ENCODE data around the gene COX11. TPM values are rescaled to one million over a fixed set of nuclear protein-coding genes. Genes with fewer than 3 reads are reported as not detected.

COX11 gene
- total RNA-seq, 2 donors from 2014 or later: 29.1 to 31.8 TPM

DNA sequence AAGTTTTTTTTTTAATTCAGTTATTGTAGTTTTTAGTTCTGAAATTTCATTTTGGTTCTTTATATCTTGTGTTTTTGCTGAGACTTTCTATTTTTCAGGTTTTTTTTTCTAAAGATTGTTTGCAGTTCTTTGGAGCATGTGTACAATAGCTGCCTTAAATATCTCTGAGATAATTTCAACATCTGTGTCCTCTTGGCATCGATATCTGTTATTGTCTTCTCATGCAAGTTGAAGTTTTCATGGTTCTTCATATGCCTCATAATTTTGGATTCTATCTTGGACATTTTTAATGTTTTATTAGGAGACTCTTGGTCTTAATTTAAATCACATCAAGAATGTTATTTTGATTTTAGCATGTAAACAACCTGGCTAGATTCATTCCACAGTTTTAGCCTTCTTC lies 22.8 kb downstream of the COX11 start:
- no peaks in the 10 kb centered on the region for H3K36me3 Mint-ChIP-seq
- peaks cover 12 to 24% of the 10 kb centered on the region in 2 donors for H3K4me1 Mint-ChIP-seq (ENCODE audit: low read depth in 2 of 2)
- DNase-seq (ENCODE audit: low spot score) (no peak), ATAC-seq (no peak)
- H3K27me3 Mint-ChIP-seq: peaks cover 17 to 23% of the 10 kb centered on the region in 2 donors
- no peaks in the 10 kb centered on the region for H3K9me3 Mint-ChIP-seq
- no peak overlapping the region for H3K4me3 Mint-ChIP-seq
- H3K27ac Mint-ChIP-seq: no peak overlapping the region

DNA sequence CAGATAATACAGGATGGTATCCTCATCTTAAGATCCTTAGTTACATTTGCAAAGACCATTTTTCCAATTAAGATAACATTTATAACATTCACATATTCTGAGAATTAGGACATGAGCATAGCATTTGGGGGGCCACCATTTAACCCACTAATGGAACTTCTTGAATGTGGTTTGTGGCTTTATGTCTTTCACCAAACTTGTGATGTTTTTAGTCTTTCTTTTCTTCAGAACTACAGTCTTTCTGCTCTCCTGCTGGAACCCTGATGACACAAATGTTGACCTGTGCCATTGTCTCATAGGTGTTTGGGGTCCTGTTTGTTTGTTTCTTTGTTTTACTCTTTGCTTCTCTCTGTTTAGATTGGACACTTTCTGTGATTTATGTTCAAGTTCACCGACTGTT lies 23.2 kb downstream of the COX11 start:
- no peaks in the 10 kb centered on the region for H3K9me3 Mint-ChIP-seq

DNA sequence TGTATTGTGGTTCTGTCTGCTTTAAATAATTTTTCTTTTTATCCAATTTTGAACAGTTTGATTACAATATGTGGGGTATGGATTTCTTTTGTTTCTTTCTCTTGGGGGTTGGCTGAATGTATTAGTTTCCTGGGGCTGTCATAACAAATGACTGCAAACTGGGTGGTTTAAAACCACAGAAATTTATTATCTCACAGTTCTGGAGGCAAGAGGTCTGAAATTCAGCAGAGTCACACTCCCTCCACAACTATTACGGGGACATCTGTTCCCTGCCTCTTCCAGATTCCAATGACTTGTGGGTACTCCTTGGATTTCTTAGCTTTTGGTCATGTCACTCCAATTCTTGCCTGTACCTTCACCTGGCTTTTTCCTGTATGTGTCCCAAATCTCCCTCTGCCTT lies 23.7 kb downstream of the COX11 start:
- Mint-ChIP-seq H3K27ac (no peak overlapping the region), H3K36me3 (no peaks in the 10 kb centered on the region), H3K4me1 (ENCODE audit: low read depth in 2 of 2) (peaks cover 12 to 24% of the 10 kb centered on the region in 2 donors), H3K9me3 (no peaks in the 10 kb centered on the region), H3K27me3 (peaks cover 17 to 23% of the 10 kb centered on the region in 2 donors), H3K4me3 (no peak overlapping the region)
- ATAC-seq (no peak), DNase-seq (ENCODE audit: low spot score) (no peak)

More for the DNA sequence above, 23.2 kb downstream of the COX11 start:
- Mint-ChIP-seq H3K4me1 (ENCODE audit: low read depth in 2 of 2) (peaks cover 12 to 24% of the 10 kb centered on the region in 2 donors), H3K36me3 (no peaks in the 10 kb centered on the region), H3K4me3 (no peak overlapping the region), H3K27me3 (peaks cover 17 to 23% of the 10 kb centered on the region in 2 donors), H3K27ac (no peak overlapping the region)
- DNase-seq (ENCODE audit: low spot score) (no peak), ATAC-seq (no peak)

DNA sequence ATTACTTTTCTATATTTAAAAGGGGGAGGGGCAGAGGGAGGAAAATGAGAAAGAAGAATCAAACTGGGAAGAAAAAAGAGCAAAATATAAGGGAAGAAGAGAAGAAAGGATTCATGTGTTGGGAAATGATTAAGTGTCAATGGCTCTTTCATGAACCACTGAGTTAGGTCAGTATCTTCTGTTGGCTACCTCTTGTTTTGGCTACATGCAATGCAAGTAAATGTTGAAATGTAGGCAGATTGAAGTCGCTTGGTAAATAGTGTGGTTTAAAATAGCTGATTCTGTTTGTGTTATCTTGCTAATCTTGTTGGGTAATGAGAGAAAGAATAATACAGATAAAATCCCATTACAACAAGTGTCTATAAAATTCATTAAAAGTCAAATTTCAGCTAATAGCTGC lies 27.2 kb downstream of the COX11 start:
- Mint-ChIP-seq H3K9me3 (no peaks in the 10 kb centered on the region), H3K4me1 (ENCODE audit: low read depth in 2 of 2) (peaks cover 6 to 10% of the 10 kb centered on the region in 2 donors), H3K4me3 (no peak overlapping the region), H3K27ac (no peak overlapping the region), H3K36me3 (no peaks in the 10 kb centered on the region), H3K27me3 (peaks cover 7 to 9% of the 10 kb centered on the region in 2 donors)
- no peak for ATAC-seq
- DNase-seq (ENCODE audit: low spot score): no peak

DNA sequence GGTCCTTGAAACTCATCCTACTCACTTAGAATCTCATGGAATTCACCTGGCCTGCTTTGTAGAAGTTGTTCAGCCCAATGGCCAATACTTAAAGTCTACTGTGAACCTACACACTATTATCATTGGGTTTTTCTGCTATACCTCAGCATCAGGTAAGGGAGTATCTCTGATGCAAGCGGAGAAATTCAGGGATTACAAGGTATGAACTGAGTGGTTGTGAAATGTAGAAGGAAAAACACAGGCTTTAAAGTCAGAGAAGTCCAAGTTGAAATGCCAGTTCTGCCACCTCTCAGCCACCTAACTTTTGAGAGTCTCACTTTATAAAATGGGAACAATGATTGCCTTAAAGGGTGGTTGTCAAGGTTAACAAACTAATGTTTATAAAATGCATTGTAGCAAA lies 31.0 kb downstream of the COX11 start:
- no peak for ATAC-seq
- Mint-ChIP-seq H3K27me3 (no peaks in the 10 kb centered on the region), H3K4me1 (ENCODE audit: low read depth in 2 of 2) (no peaks in the 10 kb centered on the region), H3K9me3 (no peaks in the 10 kb centered on the region), H3K27ac (no peak overlapping the region), H3K36me3 (no peaks in the 10 kb centered on the region), H3K4me3 (no peak overlapping the region)
- DNase-seq (ENCODE audit: low spot score): no peak

DNA sequence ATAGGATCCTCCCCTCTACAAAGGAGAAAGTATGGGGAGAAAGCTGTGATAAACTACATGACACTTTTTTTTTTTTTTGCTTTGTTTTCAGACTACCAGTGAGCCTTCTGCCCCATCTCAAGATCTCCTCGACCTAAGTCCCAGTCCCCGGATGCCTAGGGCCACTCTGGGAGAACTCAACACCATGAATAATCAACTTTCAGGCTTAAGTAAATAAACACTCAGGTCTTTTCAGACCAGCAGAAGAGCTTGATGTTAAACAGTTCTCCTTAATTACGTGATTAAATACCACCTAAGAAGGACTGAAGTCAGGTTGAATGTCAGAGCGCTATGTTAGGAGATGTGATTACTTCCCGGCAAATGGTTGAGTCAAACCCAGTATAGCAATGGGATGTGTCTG lies 31.4 kb downstream of the COX11 start:
- no peaks in the 10 kb centered on the region for H3K9me3 Mint-ChIP-seq
- ATAC-seq: no peak
- H3K36me3 Mint-ChIP-seq: no peaks in the 10 kb centered on the region

DNA sequence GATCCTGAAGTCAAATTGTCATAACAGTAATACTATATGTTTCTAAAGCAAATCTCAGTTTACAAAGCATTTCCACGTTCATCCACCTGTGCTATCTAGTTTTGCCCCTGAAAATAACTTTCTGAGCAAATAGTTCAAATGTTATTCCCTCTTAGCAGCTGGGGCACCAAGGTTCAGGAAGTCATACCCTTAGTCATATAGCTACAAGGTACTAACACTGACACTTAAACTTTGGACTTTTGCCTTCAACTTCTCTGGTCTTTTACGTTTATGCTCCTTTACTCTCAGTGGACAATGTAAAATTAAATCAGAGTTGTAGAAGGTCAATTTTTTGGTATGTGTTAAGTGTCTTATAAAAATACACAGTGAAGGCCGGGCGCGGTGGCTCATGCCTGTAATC lies 33.0 kb downstream of the COX11 start:
- Mint-ChIP-seq H3K27me3 (no peaks in the 10 kb centered on the region), H3K27ac (no peak overlapping the region), H3K9me3 (no peaks in the 10 kb centered on the region), H3K4me1 (ENCODE audit: low read depth in 2 of 2) (no peaks in the 10 kb centered on the region), H3K36me3 (no peaks in the 10 kb centered on the region), H3K4me3 (no peak overlapping the region)
- DNase-seq (ENCODE audit: low spot score) (no peak), ATAC-seq (no peak)

More for the DNA sequence above, 31.4 kb downstream of the COX11 start:
- Mint-ChIP-seq H3K4me3 (no peak overlapping the region), H3K4me1 (ENCODE audit: low read depth in 2 of 2) (no peaks in the 10 kb centered on the region), H3K27me3 (no peaks in the 10 kb centered on the region), H3K27ac (no peak overlapping the region)
- no peak for DNase-seq (ENCODE audit: low spot score)

DNA sequence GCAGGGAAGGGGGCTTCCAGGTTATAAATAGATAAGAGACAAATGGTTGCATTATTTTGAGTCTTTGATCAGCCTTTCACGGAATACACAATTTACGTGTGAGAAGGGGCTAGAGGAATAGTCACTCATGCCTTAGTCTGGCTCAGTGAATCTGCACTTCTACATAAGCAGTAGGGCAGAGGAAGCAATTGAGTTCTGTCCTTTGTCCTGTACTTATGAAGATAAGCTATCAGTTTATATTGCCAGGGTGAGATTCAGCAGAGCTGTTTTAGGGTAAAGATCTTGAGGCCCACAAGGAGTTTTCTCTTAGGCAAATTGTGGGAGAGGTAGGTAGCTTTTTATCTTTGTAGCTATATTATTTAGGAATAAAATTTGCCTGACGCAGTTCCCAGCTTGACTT lies 34.5 kb downstream of the COX11 start:
- no peak overlapping the region for H3K27ac Mint-ChIP-seq
- H3K27me3 Mint-ChIP-seq: no peaks in the 10 kb centered on the region
- ATAC-seq (no peak), DNase-seq (ENCODE audit: low spot score) (no peak)
- H3K9me3 Mint-ChIP-seq: no peaks in the 10 kb centered on the region
- H3K36me3 Mint-ChIP-seq: no peaks in the 10 kb centered on the region
- no peaks in the 10 kb centered on the region for H3K4me1 Mint-ChIP-seq (ENCODE audit: low read depth in 2 of 2)
- H3K4me3 Mint-ChIP-seq: no peak overlapping the region

DNA sequence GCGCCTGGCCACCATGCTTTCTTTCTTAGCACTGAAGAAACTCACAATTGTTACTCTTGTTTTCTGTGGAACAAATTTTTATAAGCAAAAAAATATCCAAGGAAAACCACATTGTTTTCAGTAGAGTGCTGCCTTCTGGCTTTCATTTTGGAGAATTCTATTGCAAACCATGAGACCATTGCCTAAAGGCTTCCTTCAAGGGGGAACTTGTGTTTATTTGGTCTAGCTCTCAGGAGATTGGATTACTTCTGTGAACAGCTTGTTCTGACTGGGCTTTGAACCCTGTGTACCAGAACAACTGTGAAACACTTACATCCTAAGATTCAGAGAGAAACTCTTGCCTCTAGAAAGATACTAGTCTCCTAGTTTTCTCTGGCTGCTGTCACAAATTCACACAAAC lies 35.7 kb downstream of the COX11 start:
- no peaks in the 10 kb centered on the region for H3K4me1 Mint-ChIP-seq (ENCODE audit: low read depth in 2 of 2)
- no peak overlapping the region for H3K4me3 Mint-ChIP-seq
- no peaks in the 10 kb centered on the region for H3K9me3 Mint-ChIP-seq
- no peak for ATAC-seq
- no peak for DNase-seq (ENCODE audit: low spot score)
- no peaks in the 10 kb centered on the region for H3K36me3 Mint-ChIP-seq
- no peak overlapping the region for H3K27ac Mint-ChIP-seq
- H3K27me3 Mint-ChIP-seq: peaks cover 0 to 9% of the 10 kb centered on the region in 2 donors

DNA sequence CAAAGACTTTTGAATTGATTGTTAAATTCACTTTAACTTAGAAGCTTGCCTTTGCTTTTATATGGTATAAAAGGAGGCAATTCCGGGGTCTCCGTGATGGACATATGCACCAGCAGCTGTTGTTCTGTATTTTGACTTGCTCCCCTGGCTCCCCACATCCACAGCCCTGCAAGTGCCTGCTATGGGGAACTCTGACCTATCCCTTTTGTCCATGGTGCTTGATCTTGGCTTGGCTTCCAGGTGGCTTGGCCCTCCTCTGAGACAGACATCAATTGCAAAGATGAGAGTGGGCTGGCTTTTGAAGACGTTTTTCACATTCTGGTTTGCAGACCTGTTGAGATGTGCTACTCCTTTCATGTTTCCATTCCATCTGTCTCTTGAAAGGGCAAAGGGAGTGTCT lies 40.9 kb downstream of the COX11 start:
- Mint-ChIP-seq H3K4me1 (ENCODE audit: low read depth in 2 of 2) (no peaks in the 10 kb centered on the region), H3K4me3 (no peak overlapping the region), H3K9me3 (no peaks in the 10 kb centered on the region), H3K27me3 (peaks cover 2 to 25% of the 10 kb centered on the region in 2 donors), H3K27ac (no peak overlapping the region), H3K36me3 (no peaks in the 10 kb centered on the region)
- no peak for DNase-seq (ENCODE audit: low spot score)
- no peak for ATAC-seq

DNA sequence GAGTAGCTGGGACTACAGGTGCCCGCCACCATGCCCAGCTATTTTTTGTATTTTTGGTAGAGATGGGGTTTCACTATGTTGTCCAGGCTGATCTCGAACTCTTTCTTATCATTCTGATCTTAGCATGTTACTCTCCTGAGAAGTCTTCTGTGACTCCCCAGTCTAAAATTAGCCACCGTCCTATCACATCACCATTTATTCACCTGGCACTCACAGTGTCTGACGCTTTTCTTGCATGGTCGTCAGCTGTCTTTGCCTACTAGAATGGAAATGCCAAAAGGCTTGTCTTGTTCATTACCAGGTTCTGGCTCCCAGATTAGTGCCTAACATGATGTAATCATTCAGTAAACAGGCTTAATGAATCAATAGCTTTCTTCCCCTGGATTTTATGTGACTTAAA lies 44.0 kb downstream of the COX11 start:
- ATAC-seq: no peak
- H3K27me3 Mint-ChIP-seq: peaks cover 2 to 29% of the 10 kb centered on the region in 2 donors
- DNase-seq (ENCODE audit: low spot score): no peak
- H3K4me3 Mint-ChIP-seq: no peak overlapping the region
- no peaks in the 10 kb centered on the region for H3K9me3 Mint-ChIP-seq
- no peaks in the 10 kb centered on the region for H3K36me3 Mint-ChIP-seq
- no peak overlapping the region for H3K27ac Mint-ChIP-seq
- no peaks in the 10 kb centered on the region for H3K4me1 Mint-ChIP-seq (ENCODE audit: low read depth in 2 of 2)

DNA sequence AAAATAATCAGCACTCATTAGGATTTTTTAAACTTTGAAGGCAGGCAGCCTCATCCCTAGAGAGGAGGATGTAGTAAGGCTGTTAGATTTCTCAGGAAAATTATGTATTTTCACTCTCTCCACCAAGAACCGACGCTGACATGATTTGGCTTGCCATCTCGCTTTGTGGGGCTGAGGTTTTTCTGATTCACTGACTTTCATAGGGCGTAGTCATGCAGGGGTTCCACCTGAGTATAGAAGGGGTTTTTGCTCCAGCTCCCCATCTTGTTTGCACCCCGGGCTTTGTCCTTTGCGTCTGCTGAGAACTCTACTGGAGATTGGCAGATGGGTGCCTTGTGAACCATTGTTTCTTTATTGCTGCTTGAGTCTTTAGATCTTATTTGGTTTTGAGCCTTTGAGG lies 47.6 kb downstream of the COX11 start:
- Mint-ChIP-seq H3K27me3 (peaks cover 0 to 15% of the 10 kb centered on the region in 2 donors), H3K4me3 (no peak overlapping the region), H3K27ac (no peak overlapping the region), H3K4me1 (ENCODE audit: low read depth in 2 of 2) (no peaks in the 10 kb centered on the region), H3K36me3 (peaks cover 13% of the 10 kb centered on the region), H3K9me3 (peaks cover 10% of the 10 kb centered on the region)
- ATAC-seq (no peak), DNase-seq (ENCODE audit: low spot score) (no peak)

DNA sequence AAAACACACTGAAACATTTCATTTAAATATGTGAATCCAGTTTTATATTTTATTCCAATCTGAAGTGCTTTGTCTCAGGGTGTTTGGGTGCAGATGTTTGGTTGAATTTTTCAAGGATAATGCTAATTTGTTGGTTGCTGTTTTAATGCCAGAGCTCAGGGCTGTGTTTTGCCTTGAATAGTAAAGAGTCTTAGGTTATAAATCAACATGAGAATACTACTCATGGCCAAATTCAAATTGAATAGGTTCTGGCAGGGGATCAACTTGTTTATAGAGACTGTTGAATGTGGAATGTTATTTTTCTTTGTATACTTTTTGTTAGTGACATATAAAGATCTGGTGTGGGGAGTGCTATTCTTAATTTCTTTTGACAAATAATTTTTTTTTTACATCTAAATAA lies 49.0 kb downstream of the COX11 start:
- peaks cover 10% of the 10 kb centered on the region for H3K9me3 Mint-ChIP-seq

DNA sequence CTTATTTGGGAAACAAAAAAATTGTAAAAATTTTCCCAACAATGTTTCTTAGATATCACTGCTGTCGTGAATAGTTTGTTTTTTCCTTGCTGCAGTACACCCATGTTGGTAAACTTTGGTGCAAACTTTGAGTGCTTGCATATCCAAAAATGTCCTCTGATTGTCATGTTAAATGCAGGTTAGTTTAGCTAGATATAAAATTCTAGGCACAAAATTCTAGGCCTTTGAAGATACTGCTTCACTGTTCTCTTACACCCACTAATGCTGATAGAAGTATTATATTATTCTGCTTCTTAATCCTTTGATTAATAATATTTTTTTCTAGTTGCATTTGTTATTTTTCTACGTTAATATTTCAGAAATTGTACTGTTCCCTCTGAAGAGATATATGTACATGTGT lies 51.7 kb downstream of the COX11 start:
- Mint-ChIP-seq H3K27ac (no peak overlapping the region), H3K4me1 (ENCODE audit: low read depth in 2 of 2) (no peaks in the 10 kb centered on the region), H3K4me3 (no peak overlapping the region), H3K9me3 (peaks cover 10% of the 10 kb centered on the region), H3K27me3 (peaks cover 0 to 9% of the 10 kb centered on the region in 2 donors), H3K36me3 (peaks cover 13% of the 10 kb centered on the region)
- no peak for ATAC-seq
- DNase-seq (ENCODE audit: low spot score): no peak

More for the DNA sequence above, 49.0 kb downstream of the COX11 start:
- Mint-ChIP-seq H3K36me3 (peaks cover 13% of the 10 kb centered on the region), H3K4me3 (no peak overlapping the region), H3K27ac (no peak overlapping the region), H3K27me3 (peaks cover 0 to 9% of the 10 kb centered on the region in 2 donors), H3K4me1 (ENCODE audit: low read depth in 2 of 2) (no peaks in the 10 kb centered on the region)
- DNase-seq (ENCODE audit: low spot score) (no peak), ATAC-seq (no peak)
